GM12878 (cell line): ENCODE data around the gene ZNF410. TPM values are rescaled to one million over a fixed set of nuclear protein-coding genes. Genes with fewer than 3 reads are reported as not detected.

Experiments
- ATAC-seq: fragments of 200-7000 bp; cut with Tn5 transposase; 3 replicates; pipeline ENCODE4 v1.9.1; 2020; ENCODE audit warnings: mild to moderate bottlenecking, moderate library complexity
- BruUV-seq: library from RNA; stranded (reverse); fragments of 400-500 nt; replicated peaks from 2 replicates; lab custom pipeline; 2021; lab: Mats Ljungman, UMichigan
- CTCF ChIA-PET: fragments of 300-600 bp; sonication (Branson Sonifier 250); formaldehyde crosslinking; extraction: SDS; loops from one replicate; lab custom pipeline; 2021; ENCODE audit warnings: inconsistent platforms; lab: Yijun Ruan, JAX
- POLR2A ChIA-PET: fragments of 350-600 bp; formaldehyde crosslinking; extraction: SDS; loops from one replicate; lab custom pipeline; 2021; ENCODE audit warnings: inconsistent platforms; lab: Charles Lee
- RAD21 ChIA-PET: fragments of 300-600 bp; sonication (Branson Sonifier 250); formaldehyde crosslinking; loops from one replicate; lab custom pipeline; 2023; ENCODE audit warnings: antibody characterized with exemption; ENCODE audit not compliant: unreplicated experiment; lab: Charles Lee
- SMC1A ChIA-PET: fragments of 300-600 bp; sonication (Branson Sonifier 250); formaldehyde crosslinking; loops from one replicate; lab custom pipeline; 2023; ENCODE audit not compliant: unreplicated experiment, uncharacterized antibody; lab: Charles Lee
- DNase-seq: peaks from one replicate; pipeline ENCODE4 v3.0.0-alpha.2; 2011; ENCODE audit warnings: low read depth, low spot score
- FAIRE-seq: peaks from 3 replicates; lab custom pipeline; 2011; peaks lifted over from hg19 to GRCh38; lab: Jason Lieb, UNC
- H2AFZ ChIP-seq: 2 replicates; pipeline ENCODE4 v1.6.0; 2011; ENCODE audit warnings: low read depth, low read length, control low read depth; ENCODE audit not compliant: control insufficient read depth
- H3K27ac ChIP-seq: 2 replicates; pipeline ENCODE4 v1.5.1; 2011; ENCODE audit warnings: control low read depth; ENCODE audit not compliant: control insufficient read depth, insufficient read depth
- H3K27me3 ChIP-seq, 2 experiments: replicated peaks in 1 of 2; 2 replicates each; pipeline versions ENCODE4 v1.6.0 to v1.6.1; 2011; ENCODE audit warnings: low read length in 1 of 2; ENCODE audit not compliant: control insufficient read depth in 2 of 2, insufficient read depth in 2 of 2
- H3K36me3 ChIP-seq, 2 experiments: 2 replicates each; pipeline ENCODE4 v1.5.1; 2011; ENCODE audit warnings: low read length in 1 of 2; ENCODE audit not compliant: control insufficient read depth in 2 of 2, insufficient read depth in 2 of 2
- H3K4me1 ChIP-seq: 2 replicates; pipeline ENCODE4 v1.6.1; 2011; ENCODE audit warnings: mild to moderate bottlenecking, low read length, moderate library complexity, mixed read lengths; ENCODE audit not compliant: control insufficient read depth, insufficient read depth
- H3K4me2 ChIP-seq: 2 replicates; pipeline ENCODE4 v1.6.0; 2011; ENCODE audit warnings: control low read depth; ENCODE audit not compliant: control insufficient read depth, insufficient read depth
- H3K4me3 ChIP-seq: fragments of 200-600 bp; sonication (generic); 2 replicates; pipeline ENCODE4 v1.5.1; 2016
- H3K79me2 ChIP-seq: 2 replicates; pipeline ENCODE4 v1.6.0; 2011; ENCODE audit warnings: low read length; ENCODE audit not compliant: control insufficient read depth, insufficient read depth
- H3K9ac ChIP-seq: 2 replicates; pipeline ENCODE4 v1.8.0; 2011; ENCODE audit warnings: low read length, control low read depth, mixed read lengths; ENCODE audit not compliant: control insufficient read depth, insufficient read depth
- H3K9me3 ChIP-seq: replicated peaks from 3 replicates; pipeline ENCODE4 v1.5.1; 2011; ENCODE audit warnings: mild to moderate bottlenecking, low read length; ENCODE audit not compliant: control insufficient read depth, insufficient read depth
- H4K20me1 ChIP-seq: 2 replicates; pipeline ENCODE4 v1.6.0; 2011; ENCODE audit not compliant: control insufficient read depth, insufficient read depth
- ATF7 ChIP-seq: fragments of 450-650 bp; IDR thresholded peaks from 2 replicates; pipeline ENCODE4 v1.6.1; 2016; ENCODE audit warnings: low read depth, mild to moderate bottlenecking
- CHD2 ChIP-seq: IDR thresholded peaks from 2 replicates; pipeline ENCODE4 v1.6.1; 2011; ENCODE audit warnings: low read depth, low read length, improper control_type of control experiment, borderline replicate concordance
- CHD4 ChIP-seq: fragments of 200-600 bp; sonication (generic); IDR thresholded peaks from 2 replicates; pipeline ENCODE4 v1.6.1; 2016; ENCODE audit warnings: mild to moderate bottlenecking
- DPF2 ChIP-seq: fragments of 450-650 bp; IDR thresholded peaks from 2 replicates; pipeline ENCODE4 v1.6.1; 2017; ENCODE audit warnings: mild to moderate bottlenecking
- ETV6 ChIP-seq, 2 experiments: fragments of 450-650 bp in 1 of 2; IDR thresholded peaks in 1 of 2; conservative IDR thresholded peaks in 1 of 2; 2 replicates each; pipeline ENCODE4 v1.6.1; 2014; ENCODE audit warnings: antibody characterized with exemption in 1 of 2, borderline replicate concordance in 1 of 2, low read depth in 1 of 2, mild to moderate bottlenecking in 1 of 2, moderate library complexity in 1 of 2
- IRF4 ChIP-seq: IDR thresholded peaks from 2 replicates; pipeline ENCODE4 v1.6.1; 2011; ENCODE audit warnings: low read depth, low read length
- NR2C2 ChIP-seq: IDR thresholded peaks from 2 replicates; pipeline ENCODE4 v1.6.1; 2011; ENCODE audit warnings: borderline replicate concordance, low read depth; ENCODE audit not compliant: control insufficient read depth, insufficient read length
- NRF1 ChIP-seq: conservative IDR thresholded peaks from 2 replicates; pipeline ENCODE4 v1.6.1; 2011; ENCODE audit warnings: mild to moderate bottlenecking, low read depth, low read length, improper control_type of control experiment
- POLR2AphosphoS2 ChIP-seq: IDR thresholded peaks from 2 replicates; pipeline ENCODE4 v1.6.1; 2011; ENCODE audit warnings: low read depth, mild to moderate bottlenecking, low read length, improper control_type of control experiment, moderate library complexity
- RB1 ChIP-seq: fragments of 450-650 bp; formaldehyde crosslinking; IDR thresholded peaks from 2 replicates; pipeline ENCODE4 v1.6.1; 2017; ENCODE audit warnings: mild to moderate bottlenecking, borderline replicate concordance
- RFX5 ChIP-seq: IDR thresholded peaks from 2 replicates; pipeline ENCODE4 v1.6.1; 2011; ENCODE audit warnings: low read depth, low read length, improper control_type of control experiment
- SIX5 ChIP-seq: IDR thresholded peaks from 2 replicates; pipeline ENCODE4 v1.6.1; 2011; ENCODE audit warnings: mild to moderate bottlenecking, low read depth, low read length, moderate library complexity; ENCODE audit not compliant: severe bottlenecking
- SMAD5 ChIP-seq: IDR thresholded peaks from 2 replicates; pipeline ENCODE4 v1.6.1; 2016; ENCODE audit warnings: antibody characterized with exemption, low read depth
- SP1 ChIP-seq: IDR thresholded peaks from one replicate; pipeline ENCODE4 v1.6.1; 2011; ENCODE audit warnings: low read depth, low read length
- SREBF2 ChIP-seq: IDR thresholded peaks from 2 replicates; pipeline ENCODE4 v1.6.1; 2012; ENCODE audit warnings: mild to moderate bottlenecking, low read length
- STAT3 ChIP-seq: IDR thresholded peaks from 2 replicates; pipeline ENCODE4 v1.6.1; 2011; ENCODE audit warnings: low read depth, low read length, improper control_type of control experiment
- TBL1XR1 ChIP-seq: IDR thresholded peaks from 2 replicates; pipeline ENCODE4 v1.6.1; 2012; ENCODE audit warnings: low read depth, low read length, improper control_type of control experiment
- TCF7 ChIP-seq: IDR thresholded peaks from 2 replicates; pipeline ENCODE4 v1.6.1; 2014; ENCODE audit warnings: antibody characterized with exemption, borderline replicate concordance
- ZNF207 ChIP-seq: fragments of 450-650 bp; IDR thresholded peaks from 2 replicates; pipeline ENCODE4 v1.6.1; 2014; ENCODE audit warnings: antibody characterized with exemption, mild to moderate bottlenecking, borderline replicate concordance
- WGBS: methylation state at CpG from one replicate; pipeline ENCODE4 v1.1.6; 2016; ENCODE audit warnings: low lambda C conversion rate; ENCODE audit not compliant: insufficient replicate concordance, insufficient coverage; ENCODE audit errors: missing lambda C conversion rate; 5-methylcytosine and 5-hydroxymethylcytosine counted together
- in situ Hi-C: fragments of 300-500 bp; cut with MboI; formaldehyde crosslinking; loops from 9 replicates; pipeline ENCODE4 v1.14.3; 2018; ENCODE audit warnings: mixed read lengths
- intact Hi-C: fragments of 100-400 bp; cut with micrococcal nuclease; formaldehyde crosslinking; loops from one replicate; pipeline ENCODE4 v1.14.2; 2022; ENCODE audit not compliant: unreplicated experiment
- polyA plus RNA-seq, 11 experiments: library from polyadenylated mRNA; depleted of rRNA in 4 of 11; unstranded in 6 of 11; stranded (reverse) in 5 of 11; fragments of >200 nt; fragmentation: Nextera tagmentation in 4 of 11; fragmentation: Illumina TruSeq in 1 of 11; extraction: Ambion mirVana in 4 of 11; extraction: Trizol in 1 of 11; gene quantifications; 1 replicate in 1 of 11; 2 replicates in 10 of 11; pipeline versions ENCODE4 v1.2.1 to v1.2.3, GENCODE V29; 2011 to 2016; ENCODE audit warnings: inconsistent platforms in 2 of 11, missing spikeins in 2 of 11, low read depth in 1 of 11
- total RNA-seq, 4 experiments: library from RNA; depleted of rRNA in 3 of 4; stranded (reverse); fragments of >200 nt in 3 of 4; fragmentation: Illumina TruSeq in 1 of 4; extraction: Trizol in 1 of 4; gene quantifications; 2 replicates each; pipeline versions ENCODE4 v1.2.1 to v1.2.3, GENCODE V29; 2013 to 2021
- TF ChIP-seq, protein P1 (sequence below): fragments of 450-650 bp; IDR thresholded peaks from 2 replicates; pipeline ENCODE4 v1.6.1; 2014; ENCODE audit warnings: mild to moderate bottlenecking
- TF ChIP-seq, protein P2 (sequence below): IDR thresholded peaks from 2 replicates; pipeline ENCODE4 v1.6.1; 2012; ENCODE audit warnings: low read depth, low read length, improper control_type of control experiment

The ZNF410 gene
- total and polyA plus RNA-seq, 10 of the 15 experiments (the other 5 are each of a cell fraction or from before 2014, with no cell fraction given), result 31.2 to 56.6 (median 47.7) TPM

DNA sequence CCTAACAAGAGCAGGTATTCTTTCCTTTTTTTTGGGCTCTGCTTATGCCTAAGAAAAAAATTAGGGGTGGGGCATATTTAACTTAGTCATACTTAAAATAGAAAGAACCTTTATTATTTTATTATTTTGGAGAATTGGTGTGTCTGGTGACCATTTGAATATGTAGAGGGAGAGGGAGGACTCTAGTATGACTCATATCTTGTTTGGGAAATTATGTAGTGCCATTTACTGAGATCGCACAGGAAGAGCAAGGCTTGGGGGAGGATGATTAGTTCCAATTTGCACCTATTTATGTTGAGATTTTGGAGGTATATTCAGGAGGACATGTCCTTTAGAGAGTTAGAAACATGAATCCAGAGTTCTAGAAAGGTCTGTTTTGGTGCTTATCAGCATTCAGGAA lies 9.9 kb downstream of the ZNF410 start:
- RAD21 ChIA-PET, result no interaction called here
- CTCF ChIA-PET, result interaction anchor here (1.5 kb wide), 1 partner anchor 69 kb away, joined by 3 read pairs; no protein-coding TSS in a partner anchor

DNA sequence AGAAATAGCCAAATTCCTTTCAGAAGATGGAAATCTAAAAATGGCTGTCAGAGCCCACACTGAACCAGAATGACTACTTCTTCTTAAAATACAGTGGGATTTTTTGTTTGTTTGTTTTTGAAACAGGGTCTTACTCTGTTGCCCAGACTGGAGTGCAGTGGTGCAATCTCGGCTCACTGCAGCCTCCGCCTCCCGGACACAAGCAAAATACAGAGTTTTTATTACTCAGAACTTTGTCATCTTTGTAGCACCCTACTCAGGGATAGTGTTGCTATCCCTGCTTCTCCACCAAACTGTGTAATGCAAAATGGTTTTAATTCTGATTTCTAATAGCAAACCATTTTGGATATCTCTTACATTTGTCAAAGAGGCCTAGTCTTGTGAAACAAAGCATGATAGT lies 16.4 kb downstream of the ZNF410 start:
- Histone ChIP-seq H3K4me1 (no peaks in the 10 kb centered on the region), H3K4me2 (no peak overlapping the region), H3K27me3 (no peaks in the 10 kb centered on the region), H3K9ac (no peak overlapping the region), H3K27ac (no peak overlapping the region), H3K9me3 (no peaks in the 10 kb centered on the region), H3K36me3 (peaks cover 4 to 32% of the 10 kb centered on the region in 2 experiments), H4K20me1 (no peaks in the 10 kb centered on the region; the same call in 1 of the 2 replicates), H2AFZ (no peak overlapping the region), H3K4me3 (no peak overlapping the region), H3K79me2 (no peaks in the 10 kb centered on the region)
- in situ Hi-C loops (no loop called here), intact Hi-C loops (no loop called here)
- 95% methylated on average over 3 of the region's 3 CpGs for WGBS
- ChIA-PET SMC1A (no interaction called here), RAD21 (no interaction called here), CTCF (no interaction called here), POLR2A (no interaction called here)
- BruUV-seq, result no TSS peak
- DNase-seq (no peak), ATAC-seq (no peak), FAIRE-seq (no peak)
- TF ChIP-seq TCF7 (no peak), ETV6 (conservative IDR thresholded peaks at IDR 0.05 in 1 of 2, IDR thresholded peaks at IDR 0.05 in 1 of 2; ENCODE audit: borderline replicate concordance in 1 of 2, low read depth in 1 of 2) (no peak), SP1 (no peak), RB1 (no peak), POLR2AphosphoS2 (no peak), ZNF207 (no peak), IRF4 (no peak), ATF7 (no peak)
- TF ChIP-seq, protein P1, sequence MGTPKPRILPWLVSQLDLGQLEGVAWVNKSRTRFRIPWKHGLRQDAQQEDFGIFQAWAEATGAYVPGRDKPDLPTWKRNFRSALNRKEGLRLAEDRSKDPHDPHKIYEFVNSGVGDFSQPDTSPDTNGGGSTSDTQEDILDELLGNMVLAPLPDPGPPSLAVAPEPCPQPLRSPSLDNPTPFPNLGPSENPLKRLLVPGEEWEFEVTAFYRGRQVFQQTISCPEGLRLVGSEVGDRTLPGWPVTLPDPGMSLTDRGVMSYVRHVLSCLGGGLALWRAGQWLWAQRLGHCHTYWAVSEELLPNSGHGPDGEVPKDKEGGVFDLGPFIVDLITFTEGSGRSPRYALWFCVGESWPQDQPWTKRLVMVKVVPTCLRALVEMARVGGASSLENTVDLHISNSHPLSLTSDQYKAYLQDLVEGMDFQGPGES, result no peak
- TF ChIP-seq, protein P2, sequence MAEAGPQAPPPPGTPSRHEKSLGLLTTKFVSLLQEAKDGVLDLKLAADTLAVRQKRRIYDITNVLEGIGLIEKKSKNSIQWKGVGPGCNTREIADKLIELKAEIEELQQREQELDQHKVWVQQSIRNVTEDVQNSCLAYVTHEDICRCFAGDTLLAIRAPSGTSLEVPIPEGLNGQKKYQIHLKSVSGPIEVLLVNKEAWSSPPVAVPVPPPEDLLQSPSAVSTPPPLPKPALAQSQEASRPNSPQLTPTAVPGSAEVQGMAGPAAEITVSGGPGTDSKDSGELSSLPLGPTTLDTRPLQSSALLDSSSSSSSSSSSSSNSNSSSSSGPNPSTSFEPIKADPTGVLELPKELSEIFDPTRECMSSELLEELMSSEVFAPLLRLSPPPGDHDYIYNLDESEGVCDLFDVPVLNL, result no peak

More for the DNA sequence above, 9.9 kb downstream of the ZNF410 start:
- Histone ChIP-seq H3K9ac (no peak overlapping the region), H3K27ac (no peak overlapping the region), H4K20me1 (no peaks in the 10 kb centered on the region), H3K9me3 (no peaks in the 10 kb centered on the region), H3K36me3 (peaks cover 9 to 24% of the 10 kb centered on the region in 2 experiments), H3K4me2 (no peak overlapping the region), H3K79me2 (peaks cover 7% of the 10 kb centered on the region), H3K4me3 (no peak overlapping the region), H3K27me3 (no peaks in the 10 kb centered on the region), H3K4me1 (no peaks in the 10 kb centered on the region), H2AFZ (no peak overlapping the region)
- POLR2A ChIA-PET, result no interaction called here
- WGBS, result 4% methylated on average over 1 of the region's 1 CpG
- in situ Hi-C loops (no loop called here), intact Hi-C loops (no loop called here)
- DNase-seq, result no peak
- SMC1A ChIA-PET, result interaction anchor here (1.6 kb wide), 1 partner anchor 8 kb away, joined by 3 read pairs; no protein-coding TSS in a partner anchor
- no TSS peak for BruUV-seq
- ATAC-seq, result no peak
- FAIRE-seq, result no peak
- no peak for TF ChIP-seq SIX5
- TF ChIP-seq CHD2, result no peak
- TF ChIP-seq DPF2, result no peak
- TF ChIP-seq SMAD5, result no peak
- no peak for TF ChIP-seq RFX5
- no peak for TF ChIP-seq NRF1
- no peak for TF ChIP-seq TBL1XR1
- TF ChIP-seq CHD4, result no peak
- no peak for TF ChIP-seq SREBF2
- no peak for TF ChIP-seq NR2C2
- TF ChIP-seq STAT3, result no peak
- TF ChIP-seq, protein P2, result no peak
